ENCODE results near the gene PRDX2. TPM values are rescaled to one million over a fixed set of nuclear protein-coding genes. Genes with fewer than 3 reads are reported as not detected.

PRDX2 gene
- total RNA-seq, 1 donor from 2014 or later, result 235 TPM

DNA sequence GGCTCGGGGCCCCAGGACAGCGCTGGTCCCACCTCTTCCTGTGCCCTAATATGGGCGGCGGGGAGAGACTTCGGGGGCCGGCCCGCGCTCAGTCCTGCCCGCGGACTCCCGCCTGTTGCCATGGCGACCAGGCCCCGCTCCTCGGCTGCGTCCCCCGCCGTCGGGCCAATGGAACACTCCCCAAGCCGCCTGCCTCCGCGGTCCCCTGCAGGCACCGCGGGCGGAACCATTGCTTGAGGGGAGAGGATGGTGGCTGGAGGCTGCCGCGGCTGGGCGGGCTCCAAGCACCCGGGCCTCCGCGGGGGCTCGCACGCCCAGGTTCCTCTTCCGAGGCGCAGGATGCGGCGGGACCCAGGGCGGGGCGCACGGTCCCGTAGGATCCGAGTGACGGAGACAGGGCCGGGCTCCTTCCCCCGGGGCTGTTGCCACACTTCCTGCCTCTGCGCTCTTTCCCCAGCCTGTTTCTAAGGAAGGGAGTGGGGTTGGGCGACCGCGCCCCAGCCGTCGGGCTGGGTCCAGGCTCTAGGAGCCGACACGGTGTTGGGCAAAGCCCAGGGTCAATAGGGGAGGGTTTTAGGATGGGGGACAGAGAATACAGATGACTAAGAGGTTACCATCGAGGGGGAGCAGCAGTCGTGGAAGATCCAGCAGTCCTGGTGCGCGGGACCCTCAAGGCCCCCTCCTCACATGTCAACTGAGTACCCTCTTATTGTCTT is 11.5 kb downstream of the PRDX2 start:
- Mint-ChIP-seq H3K36me3 (ENCODE audit: unreplicated experiment) (peaks cover 2% of the 10 kb centered on the region), H3K27ac (ENCODE audit: unreplicated experiment) (peak overlapping the region; percentile 98), H3K9me3 (ENCODE audit: unreplicated experiment) (no peaks in the 10 kb centered on the region), H3K27me3 (ENCODE audit: unreplicated experiment) (no peaks in the 10 kb centered on the region), H3K4me3 (ENCODE audit: unreplicated experiment) (peak overlapping the region; percentile 96), H3K4me1 (ENCODE audit: unreplicated experiment) (peaks cover 43% of the 10 kb centered on the region)
- DNase-seq (ENCODE audit: extremely low spot score, unreplicated experiment), result peak; percentile 99
- TF ChIP-seq, protein P1, sequence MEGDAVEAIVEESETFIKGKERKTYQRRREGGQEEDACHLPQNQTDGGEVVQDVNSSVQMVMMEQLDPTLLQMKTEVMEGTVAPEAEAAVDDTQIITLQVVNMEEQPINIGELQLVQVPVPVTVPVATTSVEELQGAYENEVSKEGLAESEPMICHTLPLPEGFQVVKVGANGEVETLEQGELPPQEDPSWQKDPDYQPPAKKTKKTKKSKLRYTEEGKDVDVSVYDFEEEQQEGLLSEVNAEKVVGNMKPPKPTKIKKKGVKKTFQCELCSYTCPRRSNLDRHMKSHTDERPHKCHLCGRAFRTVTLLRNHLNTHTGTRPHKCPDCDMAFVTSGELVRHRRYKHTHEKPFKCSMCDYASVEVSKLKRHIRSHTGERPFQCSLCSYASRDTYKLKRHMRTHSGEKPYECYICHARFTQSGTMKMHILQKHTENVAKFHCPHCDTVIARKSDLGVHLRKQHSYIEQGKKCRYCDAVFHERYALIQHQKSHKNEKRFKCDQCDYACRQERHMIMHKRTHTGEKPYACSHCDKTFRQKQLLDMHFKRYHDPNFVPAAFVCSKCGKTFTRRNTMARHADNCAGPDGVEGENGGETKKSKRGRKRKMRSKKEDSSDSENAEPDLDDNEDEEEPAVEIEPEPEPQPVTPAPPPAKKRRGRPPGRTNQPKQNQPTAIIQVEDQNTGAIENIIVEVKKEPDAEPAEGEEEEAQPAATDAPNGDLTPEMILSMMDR (IDR thresholded peaks at IDR 0.05), result no peak

DNA sequence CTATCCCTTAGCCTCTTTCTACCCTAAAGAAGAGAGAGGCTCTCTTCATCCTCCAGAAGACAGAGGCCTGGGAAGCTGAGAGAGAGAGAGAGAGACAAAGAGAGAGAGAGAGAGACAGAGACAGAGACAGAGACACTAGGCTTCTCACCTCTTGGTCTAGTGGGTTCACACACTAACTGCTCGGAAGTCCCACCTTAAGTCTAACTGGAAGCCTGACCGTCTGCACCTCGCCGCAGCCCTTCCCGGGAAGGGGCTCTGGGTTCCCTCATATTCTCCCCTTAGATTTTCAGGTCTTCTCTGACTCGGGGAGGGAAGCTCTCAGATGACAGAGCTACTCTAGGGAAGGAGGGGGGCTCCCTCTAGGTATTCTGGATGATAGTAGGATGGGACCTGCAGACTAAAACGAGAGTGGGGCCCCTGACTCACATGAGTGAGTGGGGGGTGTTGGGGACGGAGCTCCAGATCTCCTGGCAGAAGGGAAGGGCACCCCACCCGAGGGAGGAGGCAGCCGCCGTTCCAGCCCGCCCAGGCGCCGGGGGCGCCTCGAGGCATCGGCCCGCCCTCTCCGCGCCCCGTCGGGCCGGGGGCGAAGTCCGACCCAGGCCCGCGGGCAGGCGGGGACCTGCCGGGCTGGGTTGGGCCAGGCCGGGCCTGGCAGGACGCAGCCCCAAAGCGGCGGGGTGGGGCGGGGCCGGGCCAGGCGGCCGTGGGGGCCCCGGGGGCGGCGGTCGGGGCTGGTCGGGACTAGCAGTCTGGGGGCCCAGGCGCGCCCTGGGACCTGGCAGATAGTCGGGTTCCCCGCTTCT is 12.3 kb downstream of the PRDX2 start:
- peaks cover 38% of the 10 kb centered on the region for H3K4me1 Mint-ChIP-seq (ENCODE audit: unreplicated experiment)
- peak overlapping the region; percentile 70 for H3K4me3 Mint-ChIP-seq (ENCODE audit: unreplicated experiment)

DNA sequence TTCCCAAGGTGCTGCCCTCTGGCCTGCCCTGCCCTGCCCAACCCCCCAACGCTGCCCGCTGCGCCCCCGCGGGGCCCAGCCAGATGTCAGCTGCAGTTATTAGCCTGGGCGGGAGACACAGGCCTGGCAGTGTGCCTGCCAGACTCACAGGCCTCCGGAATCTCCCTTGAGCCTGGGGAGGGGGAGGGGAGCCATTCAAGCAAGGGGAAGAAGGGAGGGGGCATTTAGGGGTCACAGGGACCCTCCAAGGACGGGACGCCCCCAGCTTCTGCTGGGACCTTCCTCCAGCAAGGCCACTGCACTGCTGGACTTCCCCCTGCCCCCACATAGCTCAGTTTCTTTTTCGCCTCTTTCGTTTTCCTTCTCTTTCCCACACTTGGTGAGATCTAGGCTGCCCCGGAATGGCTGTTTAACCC is 12.9 kb downstream of the PRDX2 start:
- DNase-seq (ENCODE audit: extremely low spot score, unreplicated experiment), result no peak
- peaks cover 34% of the 10 kb centered on the region for H3K4me1 Mint-ChIP-seq (ENCODE audit: unreplicated experiment)
- peak overlapping the region; percentile 98 for H3K27ac Mint-ChIP-seq (ENCODE audit: unreplicated experiment)
- H3K4me3 Mint-ChIP-seq (ENCODE audit: unreplicated experiment), result peak overlapping the region; percentile 70
- H3K36me3 Mint-ChIP-seq (ENCODE audit: unreplicated experiment), result peaks cover 2% of the 10 kb centered on the region
- no peaks in the 10 kb centered on the region for H3K9me3 Mint-ChIP-seq (ENCODE audit: unreplicated experiment)
- no peaks in the 10 kb centered on the region for H3K27me3 Mint-ChIP-seq (ENCODE audit: unreplicated experiment)
- TF ChIP-seq, protein P1 (IDR thresholded peaks at IDR 0.05), result no peak

More for the DNA sequence above, 12.3 kb downstream of the PRDX2 start:
- Mint-ChIP-seq H3K36me3 (ENCODE audit: unreplicated experiment) (peaks cover 2% of the 10 kb centered on the region), H3K27me3 (ENCODE audit: unreplicated experiment) (no peaks in the 10 kb centered on the region), H3K27ac (ENCODE audit: unreplicated experiment) (peak overlapping the region; percentile 98), H3K9me3 (ENCODE audit: unreplicated experiment) (no peaks in the 10 kb centered on the region)
- TF ChIP-seq, protein P1 (IDR thresholded peaks at IDR 0.05), result no peak
- DNase-seq (ENCODE audit: extremely low spot score, unreplicated experiment), result no peak

DNA sequence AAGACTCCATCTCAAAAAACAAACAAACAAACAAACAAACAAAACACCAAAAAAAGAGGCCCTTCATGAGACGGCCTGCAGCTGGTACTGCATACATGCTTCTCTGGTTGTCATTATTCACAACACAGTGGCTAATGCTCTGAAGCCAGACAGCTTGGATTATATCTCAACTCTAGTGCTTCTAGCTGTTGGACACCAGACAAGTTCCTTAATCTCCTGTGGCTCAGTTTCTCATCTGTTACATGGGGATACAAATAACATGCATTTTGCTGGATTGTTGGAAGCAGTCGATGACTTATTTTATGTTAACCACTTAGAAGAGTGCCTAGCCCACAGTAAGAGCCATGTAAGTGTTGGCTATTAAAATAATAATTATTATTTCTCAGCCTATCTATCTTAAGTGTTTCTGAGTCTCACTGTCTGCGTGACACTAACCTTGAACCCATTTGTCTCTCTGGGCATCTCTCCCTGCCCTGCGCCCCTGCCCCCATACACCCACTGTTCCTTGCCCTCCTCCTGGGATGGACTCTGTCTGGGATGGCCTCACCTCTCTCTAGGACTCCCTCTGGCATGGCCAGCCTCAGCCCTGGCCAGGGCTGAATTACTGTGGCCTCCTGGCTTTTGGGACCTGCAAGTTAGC is 13.4 kb downstream of the PRDX2 start:
- TF ChIP-seq, protein P1 (IDR thresholded peaks at IDR 0.05), result no peak
- peaks cover under 1% of the 10 kb centered on the region for H3K36me3 Mint-ChIP-seq (ENCODE audit: unreplicated experiment)
- peak overlapping the region; percentile 70 for H3K4me3 Mint-ChIP-seq (ENCODE audit: unreplicated experiment)
- H3K4me1 Mint-ChIP-seq (ENCODE audit: unreplicated experiment), result peaks cover 34% of the 10 kb centered on the region
- H3K27me3 Mint-ChIP-seq (ENCODE audit: unreplicated experiment), result no peaks in the 10 kb centered on the region
- no peak for DNase-seq (ENCODE audit: extremely low spot score, unreplicated experiment)
- peak overlapping the region; percentile 98 for H3K27ac Mint-ChIP-seq (ENCODE audit: unreplicated experiment)
- H3K9me3 Mint-ChIP-seq (ENCODE audit: unreplicated experiment), result no peaks in the 10 kb centered on the region
